ENCODE measurements around the gene NCR1.

The NCR1 gene

DNA sequence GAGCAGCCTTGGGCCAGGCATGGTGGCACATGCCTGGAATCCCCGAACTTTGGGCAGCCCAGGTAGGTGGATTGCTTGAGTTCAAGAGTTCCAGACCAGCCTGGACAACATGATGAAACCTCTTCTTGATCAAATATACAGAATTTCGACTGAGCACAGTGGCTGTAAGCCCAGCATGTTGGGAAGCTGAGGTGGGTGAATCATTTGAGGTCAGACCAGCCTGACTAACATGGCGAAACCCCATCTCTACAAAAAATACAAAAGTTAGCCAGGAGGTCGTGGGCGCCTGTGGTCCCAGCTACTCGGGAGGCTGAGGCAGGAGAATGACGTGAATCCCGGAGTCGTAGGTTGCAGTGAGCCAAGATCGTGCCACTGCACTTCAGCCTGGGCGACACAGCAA, 49.4 kb downstream of the NCR1 start:
- H4K20me1 ChIP-seq (ENCODE audit: insufficient read depth, low read length) = no peaks in the 10 kb centered on the region
- H3K9ac ChIP-seq (ENCODE audit: low read length) = no peak overlapping the region
- no peak overlapping the region for H3K4me3 ChIP-seq (ENCODE audit: low read length)
- no peaks in the 10 kb centered on the region for H3K9me2 ChIP-seq (replicated peaks; ENCODE audit: insufficient read depth, low read length)
- H3K4me2 ChIP-seq (ENCODE audit: low read depth, low read length) = no peak overlapping the region
- no peaks in the 10 kb centered on the region for H3K79me2 ChIP-seq (ENCODE audit: low read length)
- no peak overlapping the region for H2AFZ ChIP-seq (ENCODE audit: low read length)
- peaks cover 19% of the 10 kb centered on the region for H3K4me1 ChIP-seq (ENCODE audit: low read length)
- H3K27me3 ChIP-seq (replicated peaks; ENCODE audit: insufficient read depth, low read length) = 0 out of 2 replicates have a peak, but pooled peaks cover 11% of the 10 kb centered on the region
- TF ChIP-seq EZH2 (optimal IDR thresholded peaks at IDR 0.05; ENCODE audit: low read depth, low read length) = no peak
- TF ChIP-seq, protein P1, sequence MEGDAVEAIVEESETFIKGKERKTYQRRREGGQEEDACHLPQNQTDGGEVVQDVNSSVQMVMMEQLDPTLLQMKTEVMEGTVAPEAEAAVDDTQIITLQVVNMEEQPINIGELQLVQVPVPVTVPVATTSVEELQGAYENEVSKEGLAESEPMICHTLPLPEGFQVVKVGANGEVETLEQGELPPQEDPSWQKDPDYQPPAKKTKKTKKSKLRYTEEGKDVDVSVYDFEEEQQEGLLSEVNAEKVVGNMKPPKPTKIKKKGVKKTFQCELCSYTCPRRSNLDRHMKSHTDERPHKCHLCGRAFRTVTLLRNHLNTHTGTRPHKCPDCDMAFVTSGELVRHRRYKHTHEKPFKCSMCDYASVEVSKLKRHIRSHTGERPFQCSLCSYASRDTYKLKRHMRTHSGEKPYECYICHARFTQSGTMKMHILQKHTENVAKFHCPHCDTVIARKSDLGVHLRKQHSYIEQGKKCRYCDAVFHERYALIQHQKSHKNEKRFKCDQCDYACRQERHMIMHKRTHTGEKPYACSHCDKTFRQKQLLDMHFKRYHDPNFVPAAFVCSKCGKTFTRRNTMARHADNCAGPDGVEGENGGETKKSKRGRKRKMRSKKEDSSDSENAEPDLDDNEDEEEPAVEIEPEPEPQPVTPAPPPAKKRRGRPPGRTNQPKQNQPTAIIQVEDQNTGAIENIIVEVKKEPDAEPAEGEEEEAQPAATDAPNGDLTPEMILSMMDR (IDR thresholded peaks at IDR 0.05; ENCODE audit: low read length) = no peak
- no peak for TF ChIP-seq EZH2phosphoT487 (IDR thresholded peaks at IDR 0.05; ENCODE audit: low read length)
- H3K36me3 ChIP-seq (replicated peaks; ENCODE audit: insufficient read depth, low read length) = no peaks in the 10 kb centered on the region
- no peak overlapping the region for H3K27ac ChIP-seq (ENCODE audit: low read length)
- no peaks in the 10 kb centered on the region for H3K9me3 ChIP-seq (replicated peaks; ENCODE audit: insufficient read depth, low read length)
- no peak for DNase-seq
- H3F3A ChIP-seq (ENCODE audit: insufficient read depth, low read length) = peaks cover 24% of the 10 kb centered on the region

DNA sequence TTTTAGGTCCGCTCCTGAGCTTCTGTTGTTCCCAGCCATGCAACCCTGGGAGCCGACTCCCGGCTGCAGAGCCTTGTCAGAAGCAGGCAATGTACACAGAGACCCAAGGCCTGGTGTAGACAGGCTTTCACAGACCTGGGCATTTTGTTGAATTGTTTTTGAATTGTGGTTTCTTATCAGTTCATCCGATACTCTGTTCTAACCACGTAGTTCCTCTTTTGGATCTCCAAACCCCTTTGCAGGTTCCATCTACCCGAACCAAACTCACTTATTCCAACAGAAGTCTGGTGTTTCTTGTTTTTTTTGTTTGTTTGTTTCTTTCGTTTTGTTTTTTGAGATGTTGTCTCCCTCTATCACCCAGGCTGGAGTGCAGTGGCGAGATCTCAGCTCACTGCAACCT, 53.9 kb downstream of the NCR1 start:
- peak overlapping the region; percentile 80 for H3K27ac ChIP-seq (ENCODE audit: low read length)
- no peaks in the 10 kb centered on the region for H3K9me3 ChIP-seq (replicated peaks; ENCODE audit: insufficient read depth, low read length)
- H3K4me1 ChIP-seq (ENCODE audit: low read length) = peaks cover 19% of the 10 kb centered on the region
- H2AFZ ChIP-seq (ENCODE audit: low read length) = peak overlapping the region; percentile 9; the same call in 1 of the 2 replicates
- H3K36me3 ChIP-seq (replicated peaks; ENCODE audit: insufficient read depth, low read length) = no peaks in the 10 kb centered on the region
- H3K9me2 ChIP-seq (replicated peaks; ENCODE audit: insufficient read depth, low read length) = no peaks in the 10 kb centered on the region
- H3K79me2 ChIP-seq (ENCODE audit: low read length) = no peaks in the 10 kb centered on the region
- H3K4me2 ChIP-seq (ENCODE audit: low read depth, low read length) = peak overlapping the region; percentile 69
- peaks cover 29% of the 10 kb centered on the region for H3F3A ChIP-seq (ENCODE audit: insufficient read depth, low read length)
- TF ChIP-seq, protein P1 (IDR thresholded peaks at IDR 0.05; ENCODE audit: low read length) = no peak
- H3K4me3 ChIP-seq (ENCODE audit: low read length) = peak overlapping the region; percentile 0; the same call in 1 of the 2 replicates
- no peaks in the 10 kb centered on the region for H4K20me1 ChIP-seq (ENCODE audit: insufficient read depth, low read length)
- H3K9ac ChIP-seq (ENCODE audit: low read length) = peak overlapping the region; percentile 19; the same call in 1 of the 2 replicates
- H3K27me3 ChIP-seq (replicated peaks; ENCODE audit: insufficient read depth, low read length) = no peaks in the 10 kb centered on the region
- DNase-seq = peak; percentile 78
